HG03103 (cell line): ENCODE data around the gene CTPS2.
"Not testable (repeated sequence)": the region's sequence is repeated elsewhere in the genome, so short reads cannot be mapped to it uniquely, and the experiment has no call there.

Experiments used
- ATAC-seq: cut with Tn5 transposase; IDR thresholded peaks from one replicate; pipeline ENCODE4 v1.9.1; 2021; ENCODE audit warnings: low read depth; ENCODE audit not compliant: unreplicated experiment

The CTPS2 gene

GRCh38 chrX:16610654-16611053 is 101.8 kb downstream of the CTPS2 start:
- not testable (repeated sequence) for ATAC-seq

DNA sequence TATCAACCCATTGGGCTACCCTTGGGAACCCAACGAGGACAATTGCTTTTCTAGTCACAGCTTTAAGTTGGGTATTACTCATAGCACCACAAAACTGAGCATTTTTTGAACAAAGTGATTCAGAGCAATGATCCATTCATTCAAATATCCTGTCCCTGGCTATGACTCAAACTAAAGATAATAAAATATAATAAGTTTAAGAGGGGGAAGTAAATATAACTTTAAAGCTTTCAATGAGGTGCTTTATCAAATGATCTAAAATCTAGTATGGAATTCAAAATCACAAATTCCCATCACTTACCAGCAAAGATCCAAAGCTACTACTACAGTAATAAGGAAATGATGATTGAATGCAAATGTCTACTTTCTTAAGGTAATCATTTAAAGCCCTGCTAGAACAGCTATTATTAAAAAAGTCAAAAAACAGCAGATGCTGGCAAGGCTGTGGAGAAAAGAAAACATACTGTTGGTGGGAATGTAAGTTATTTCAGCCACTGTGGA is 102.3 kb downstream of the CTPS2 start:
- no peak for ATAC-seq

DNA sequence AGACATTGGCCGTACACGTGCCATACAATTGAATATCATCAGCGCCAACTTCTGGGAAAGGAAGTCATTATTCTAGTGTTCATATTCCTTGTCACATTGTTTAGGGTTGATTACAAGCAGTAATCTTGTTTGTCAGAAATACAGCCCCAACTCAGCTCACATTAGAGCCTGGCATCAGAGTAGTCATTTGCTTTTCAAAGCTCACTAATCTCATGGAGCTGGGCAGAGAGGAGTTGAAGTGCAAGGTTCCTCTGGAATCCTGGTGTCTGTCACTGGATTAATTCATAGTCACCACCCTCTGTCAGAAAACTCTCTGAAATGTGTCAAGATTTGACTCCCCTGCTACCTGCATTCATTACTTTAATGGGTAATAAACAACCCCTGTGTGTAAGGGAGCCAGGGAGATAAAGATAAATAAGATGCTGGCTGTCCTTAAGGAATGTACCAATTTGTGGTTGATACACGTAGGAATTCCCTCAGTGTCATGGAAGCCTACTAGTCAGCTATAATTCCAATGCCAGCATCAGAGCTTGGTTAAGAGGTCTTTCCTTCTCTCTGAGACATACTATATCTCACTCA is 106.2 kb downstream of the CTPS2 start:
- no peak for ATAC-seq

DNA sequence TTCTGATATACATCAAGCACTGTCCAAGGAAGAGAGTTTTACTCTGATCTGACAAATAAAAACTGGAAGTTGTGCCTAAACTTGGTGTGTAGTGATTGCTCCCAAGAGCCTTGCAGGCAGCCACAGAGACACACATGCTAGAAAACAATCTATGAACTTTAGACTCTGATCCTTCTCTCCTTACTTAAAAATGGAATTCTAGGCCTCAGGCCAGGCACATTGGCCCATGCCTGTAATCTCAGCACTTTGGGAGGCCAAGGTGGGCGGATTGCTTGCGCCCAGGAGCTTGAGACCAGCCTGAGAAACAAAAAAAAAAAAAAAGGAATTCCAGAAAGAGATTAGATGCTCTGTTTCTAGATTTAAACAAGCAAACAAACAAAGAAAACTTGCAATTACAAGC is 108.1 kb downstream of the CTPS2 start:
- no peak for ATAC-seq

GRCh38 chrX:16603822-16604221 is 108.6 kb downstream of the CTPS2 start:
- no peak for ATAC-seq

- ATAC-seq: not testable (repeated sequence)
Observed at GRCh38 chrX:16603235-16603634, 109.2 kb downstream of the CTPS2 start.

GRCh38 chrX:16601885-16602284 is 110.6 kb downstream of the CTPS2 start:
- no peak for ATAC-seq

GRCh38 chrX:16594490-16594889 is 118.0 kb downstream of the CTPS2 start:
- ATAC-seq: no peak

DNA sequence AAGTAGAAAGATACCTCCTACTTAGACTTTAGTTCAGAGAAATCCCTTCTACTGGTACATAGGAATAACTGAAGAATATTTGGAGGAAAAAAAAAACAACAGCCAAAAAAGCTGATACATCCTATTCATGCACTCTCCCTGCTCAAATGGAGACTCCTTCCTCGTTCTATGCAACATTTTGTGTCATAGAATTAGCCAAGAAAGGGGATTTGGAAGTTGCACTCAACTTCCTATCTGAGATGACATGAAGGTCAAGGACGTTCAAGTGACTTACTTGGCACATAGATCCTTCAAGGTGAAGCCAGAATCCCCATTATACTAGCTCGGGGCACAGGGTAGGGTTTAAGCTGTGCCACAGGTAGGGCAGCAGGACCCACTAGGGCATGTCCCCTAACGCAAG is 118.7 kb downstream of the CTPS2 start:
- ATAC-seq: no peak

GRCh38 chrX:16592194-16592770 is 120.2 kb downstream of the CTPS2 start:
- no peak for ATAC-seq

DNA sequence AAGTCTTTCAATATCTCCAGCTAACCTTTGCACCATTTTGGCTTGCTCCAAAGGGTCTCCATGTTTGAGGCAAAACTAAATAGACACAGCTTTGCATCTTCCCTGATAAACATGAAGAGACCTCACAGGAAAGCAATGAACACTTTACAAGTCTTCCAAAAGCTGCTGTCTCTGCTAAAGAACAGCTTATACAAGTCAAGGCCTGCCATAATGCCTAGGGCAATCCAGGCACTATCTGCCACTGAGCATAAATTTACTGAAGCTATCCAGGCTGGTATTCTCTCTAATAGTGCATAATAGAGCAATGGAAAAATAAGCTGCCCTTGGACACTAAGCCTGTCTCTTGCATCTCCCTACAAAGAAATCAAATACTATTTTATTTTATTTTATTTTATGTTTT is 122.6 kb downstream of the CTPS2 start:
- no peak for ATAC-seq

DNA sequence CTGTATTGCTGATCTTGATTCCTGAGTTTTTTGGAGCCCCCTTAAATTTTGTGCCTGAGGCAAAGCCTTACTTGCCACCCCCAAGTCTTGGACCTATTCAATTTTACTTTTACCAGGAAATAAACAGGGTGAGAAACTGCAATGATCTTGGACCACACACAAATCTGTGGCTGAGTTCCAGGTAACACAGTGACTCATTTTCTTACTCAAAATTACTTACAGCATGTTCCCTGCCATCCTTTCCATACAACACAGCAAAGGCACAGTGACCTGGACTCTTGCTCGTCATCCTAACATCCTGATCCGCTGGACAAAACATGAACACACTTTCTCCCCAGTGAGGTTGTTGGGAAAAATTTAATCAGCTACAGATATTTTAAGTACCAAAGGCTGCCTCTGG is 123.3 kb downstream of the CTPS2 start:
- ATAC-seq: no peak

DNA sequence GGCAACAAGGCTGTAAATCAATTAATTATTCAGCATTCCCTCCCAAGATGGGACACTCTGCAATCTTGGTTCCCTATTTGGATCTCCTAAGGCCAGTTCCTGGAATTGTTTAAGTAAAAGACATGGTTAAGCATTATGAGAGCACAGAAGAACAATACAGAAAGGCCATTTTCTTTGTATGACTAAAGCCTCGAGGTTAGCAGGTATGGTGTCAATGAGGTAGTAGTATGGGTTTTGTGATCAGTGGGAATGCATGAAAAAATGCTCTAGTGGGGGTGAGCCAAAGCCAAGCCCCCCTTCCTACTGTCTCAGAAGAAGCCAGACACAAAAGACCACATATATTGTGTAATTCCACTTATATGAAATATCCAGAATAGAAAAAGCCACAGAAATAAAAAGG is 124.2 kb downstream of the CTPS2 start:
- no peak for ATAC-seq

DNA sequence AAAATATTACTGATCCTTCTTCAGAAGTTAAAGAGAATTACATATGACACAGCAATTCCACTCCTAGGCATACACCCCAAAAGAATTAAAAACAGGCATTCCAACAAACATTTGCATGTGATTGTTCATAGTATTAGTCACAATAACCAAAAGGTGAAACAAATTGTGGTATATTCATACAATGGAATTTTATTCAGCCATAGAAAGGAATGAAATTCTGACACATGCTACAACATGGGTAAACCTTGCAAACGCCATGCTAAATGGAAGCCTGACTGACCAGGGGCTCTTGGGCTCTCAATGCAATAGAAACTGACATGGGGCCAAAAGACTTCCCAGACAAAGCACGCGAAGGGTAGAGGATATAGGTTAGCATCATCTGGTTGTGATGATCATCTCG is 124.6 kb downstream of the CTPS2 start:
- no peak for ATAC-seq

DNA sequence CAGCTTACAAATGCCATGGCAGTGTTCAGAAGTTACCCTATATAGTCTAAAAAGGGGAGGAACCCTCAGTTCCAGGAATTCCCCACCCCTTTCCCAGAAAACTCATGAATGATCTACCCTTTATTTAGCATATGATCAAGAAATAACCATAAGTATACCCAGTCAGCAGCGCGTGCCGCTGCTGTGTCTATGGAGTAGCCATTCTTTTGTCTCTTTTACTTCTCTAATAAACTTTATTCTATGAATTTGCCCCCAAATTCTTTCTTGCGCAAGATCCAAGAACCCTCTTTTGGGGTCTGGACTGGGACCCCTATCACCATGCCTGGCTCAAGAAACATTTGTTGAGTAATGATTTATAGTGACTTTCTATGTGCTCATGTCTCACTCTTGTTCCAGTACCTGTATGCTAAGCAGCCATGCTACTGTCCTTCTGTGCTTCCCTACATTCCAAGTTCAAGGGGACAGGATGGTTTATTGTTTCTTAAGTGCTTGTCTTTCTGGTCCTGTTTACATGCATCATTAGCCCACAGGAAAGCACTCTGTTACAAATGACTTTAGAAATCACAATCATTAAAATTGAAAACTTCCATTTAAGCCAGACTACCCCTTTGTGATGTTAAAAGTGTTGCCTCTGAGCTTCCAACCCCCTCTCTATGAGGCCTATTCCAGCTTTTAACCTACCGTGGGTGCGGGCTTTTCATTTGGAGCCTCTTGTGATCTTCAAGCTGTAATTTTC is 125.9 kb downstream of the CTPS2 start:
- ATAC-seq: no peak

DNA sequence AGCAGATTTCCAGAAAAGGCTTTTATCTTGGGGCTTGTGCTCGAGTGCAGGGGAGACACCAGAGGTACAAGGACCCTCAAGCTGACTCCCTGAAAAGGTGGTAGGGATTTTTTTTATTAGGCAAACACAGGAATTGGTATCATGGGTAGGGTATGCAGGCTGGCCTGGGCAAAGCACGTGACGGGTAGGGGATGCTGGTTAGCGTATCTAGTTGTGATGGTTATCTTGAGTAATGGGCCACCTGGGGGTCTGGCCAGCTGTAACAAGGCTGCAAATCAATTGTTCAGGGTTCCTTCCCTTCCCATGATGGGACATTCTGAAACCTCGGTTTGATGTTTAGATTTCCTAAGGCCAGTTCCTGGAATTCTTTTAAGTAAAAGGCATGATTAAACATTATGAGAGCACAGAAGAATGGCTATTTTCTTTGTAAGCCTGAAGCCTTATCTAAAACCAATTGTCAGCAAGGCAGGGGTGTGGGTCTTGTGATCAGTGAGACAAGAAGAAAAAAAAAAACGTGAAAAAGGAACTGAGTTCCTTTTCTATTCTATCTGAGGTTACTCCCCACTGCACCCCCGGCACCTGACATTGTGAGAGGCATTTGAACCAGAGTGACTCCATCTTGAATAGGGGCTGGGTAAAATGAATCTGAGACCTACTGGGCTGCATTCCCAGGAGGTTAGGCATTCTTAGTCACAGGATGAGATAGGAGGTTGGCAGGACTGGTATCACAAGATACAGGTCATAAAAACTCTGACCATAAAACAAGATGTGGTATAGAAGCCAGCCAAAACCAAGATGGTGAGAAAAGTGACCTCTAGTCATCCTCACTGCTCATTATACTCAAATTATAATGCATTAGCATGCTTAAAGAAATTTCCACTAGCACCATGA is 126.7 kb downstream of the CTPS2 start:
- ATAC-seq: no peak

- not testable (repeated sequence) for ATAC-seq
Observed at GRCh38 chrX:16580004-16580797, 132.3 kb downstream of the CTPS2 start.

DNA sequence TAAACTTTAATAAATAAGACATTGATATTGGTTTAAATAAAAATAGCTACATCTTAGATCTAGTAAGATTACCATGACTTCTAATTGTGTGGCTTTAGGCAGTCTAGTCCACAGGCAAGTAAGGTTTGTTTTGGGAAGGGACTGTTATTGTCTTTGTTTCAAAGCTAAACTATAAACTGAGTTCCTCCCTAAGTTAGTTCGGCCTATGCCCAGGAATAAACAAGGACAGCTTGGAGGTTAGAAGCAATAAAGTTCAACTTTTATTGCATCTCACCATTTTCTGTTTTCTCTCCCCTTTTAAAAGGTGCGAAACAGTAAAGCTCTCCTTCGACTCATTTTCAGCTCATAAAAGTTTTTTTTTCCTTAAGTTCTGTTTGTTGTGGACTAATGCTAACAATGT is 133.0 kb downstream of the CTPS2 start:
- ATAC-seq: no peak

DNA sequence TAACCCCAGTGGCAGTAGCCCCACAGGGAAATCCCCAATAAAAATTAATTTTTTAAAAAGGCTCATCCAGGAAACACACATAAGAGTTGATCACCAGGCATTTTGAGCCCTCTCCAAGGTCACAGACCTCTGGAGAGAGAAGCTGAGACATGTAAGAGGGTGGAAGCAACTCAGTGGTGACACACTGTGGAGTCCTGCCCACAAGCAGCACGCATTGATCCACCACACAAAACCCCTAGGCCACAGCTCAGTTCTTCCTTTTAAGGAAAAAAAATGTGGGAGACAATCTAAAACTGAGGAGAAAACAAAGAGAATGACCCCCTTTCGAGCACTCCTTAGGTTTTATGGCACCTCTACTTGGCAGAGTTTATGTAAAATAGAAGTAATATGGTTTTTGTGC is 134.3 kb downstream of the CTPS2 start:
- ATAC-seq: no peak

- ATAC-seq: no peak
Observed at GRCh38 chrX:16577483-16578029, 134.9 kb downstream of the CTPS2 start.
